ENCODE data around the gene PDE8A. TPM values are rescaled to one million over a fixed set of nuclear protein-coding genes. Genes with fewer than 3 reads are reported as not detected.

PDE8A gene
- polyA plus RNA-seq, 1 experiment = 48.4 TPM

DNA sequence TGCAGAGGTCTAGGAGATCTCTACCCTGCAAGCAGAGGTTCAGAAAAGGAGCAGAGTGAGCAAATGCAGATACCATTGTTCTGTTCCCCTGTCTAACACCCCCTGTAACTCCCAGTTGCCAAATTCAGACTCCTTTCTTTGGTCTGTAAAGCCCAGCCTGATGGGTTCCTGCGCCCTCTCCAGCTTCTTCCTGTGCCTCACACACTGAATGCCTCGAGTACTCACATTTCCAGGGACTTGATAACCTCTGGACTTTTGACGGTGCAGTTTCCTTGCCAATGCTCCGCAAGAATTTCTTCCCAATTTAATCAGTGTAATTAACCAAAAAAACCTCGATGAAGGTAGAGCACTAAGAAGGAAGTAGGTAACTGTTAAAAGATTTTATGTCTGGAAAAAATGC lies 19.3 kb downstream of the PDE8A start:
- Histone ChIP-seq H3K4me3 (ENCODE audit: low read depth, low read length) (no peak overlapping the region), H3K27ac (ENCODE audit: low read depth, low read length) (no peak overlapping the region), H3K27me3 (ENCODE audit: control insufficient read depth, insufficient read depth, low read length) (no peaks in the 10 kb centered on the region), H3K9me3 (ENCODE audit: control insufficient read depth, insufficient read depth, low read length) (no peaks in the 10 kb centered on the region)
- TF ChIP-seq CTCF (IDR thresholded peaks at IDR 0.05; ENCODE audit: low read depth, low read length) = no peak
- DNase-seq (ENCODE audit: low read depth, low spot score) = no peak
- POLR2A ChIA-PET = interaction anchor here (0.6 kb wide), 1 partner anchor 16 kb away, joined by 4 read pairs; no protein-coding TSS in a partner anchor
- CTCF ChIA-PET = no interaction called here

DNA sequence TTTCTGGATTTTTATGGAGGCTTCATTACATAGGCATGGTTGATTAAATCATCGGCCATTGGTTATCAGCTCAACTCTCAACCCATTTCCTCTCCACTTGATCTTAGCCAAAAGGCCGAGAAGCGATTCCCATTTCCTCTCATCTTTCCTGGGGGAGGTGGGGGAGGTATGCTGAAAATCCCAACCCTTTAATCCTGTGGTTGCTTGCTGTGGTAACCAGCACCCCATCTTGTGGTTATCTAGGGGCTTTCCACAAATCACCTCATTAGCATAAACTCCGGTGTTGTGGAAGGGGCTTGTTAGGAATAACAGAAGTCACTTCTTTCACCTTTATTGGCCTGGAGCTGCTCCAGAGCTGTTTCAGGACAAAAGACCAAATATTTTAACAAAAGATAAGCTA lies 20.9 kb downstream of the PDE8A start:
- CTCF ChIA-PET = no interaction called here
- no peak for TF ChIP-seq CTCF (IDR thresholded peaks at IDR 0.05; ENCODE audit: low read depth, low read length)

DNA sequence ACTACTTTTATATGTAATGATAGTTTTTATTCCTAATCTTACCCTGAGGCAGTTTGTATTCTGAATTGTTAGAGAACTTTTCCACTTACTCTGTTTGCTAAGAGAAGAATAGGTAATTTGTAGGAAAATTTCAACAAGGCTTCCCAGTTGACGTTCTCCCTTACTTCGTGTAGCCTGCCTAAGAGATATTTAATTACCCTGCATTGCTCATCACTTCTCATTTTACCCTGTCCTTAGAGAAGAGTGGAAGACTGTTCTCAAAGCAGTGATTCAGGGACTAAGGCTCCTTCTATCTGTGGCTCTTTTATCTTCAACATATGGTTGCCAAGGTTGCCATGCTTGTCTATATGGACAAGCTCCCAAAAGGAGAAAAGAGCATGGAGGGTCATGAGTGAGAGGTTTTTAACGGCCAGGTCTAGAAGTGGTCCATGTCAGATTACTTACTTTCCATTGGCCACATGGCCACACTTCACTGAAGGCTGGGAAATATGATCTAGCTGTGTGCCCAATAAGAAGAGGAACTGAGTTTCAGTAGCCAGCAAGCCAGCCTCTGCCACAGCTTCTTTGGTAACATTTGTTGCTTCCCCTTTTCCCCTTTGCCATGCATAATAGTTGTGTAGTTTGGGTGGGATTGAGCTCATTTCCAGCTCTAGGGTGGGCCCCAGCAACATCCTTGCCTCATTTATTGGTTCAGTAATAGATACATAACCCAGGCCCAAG lies 22.1 kb downstream of the PDE8A start:
- Histone ChIP-seq H3K27ac (ENCODE audit: low read depth, low read length) (no peak overlapping the region), H3K9me3 (ENCODE audit: control insufficient read depth, insufficient read depth, low read length) (no peaks in the 10 kb centered on the region), H3K27me3 (ENCODE audit: control insufficient read depth, insufficient read depth, low read length) (no peaks in the 10 kb centered on the region), H3K4me3 (ENCODE audit: low read depth, low read length) (no peak overlapping the region)
- POLR2A ChIA-PET = interaction anchor here (1.1 kb wide), 1 partner anchor 16 kb away, joined by 3 read pairs; no protein-coding TSS in a partner anchor
- CTCF ChIA-PET = interaction anchor here (1.4 kb wide), 1 partner anchor 76 kb away, joined by 3 read pairs; no protein-coding TSS in a partner anchor
- no peak for TF ChIP-seq CTCF (IDR thresholded peaks at IDR 0.05; ENCODE audit: low read depth, low read length)
- no peak for DNase-seq (ENCODE audit: low read depth, low spot score)

More for the DNA sequence above, 20.9 kb downstream of the PDE8A start:
- DNase-seq (ENCODE audit: low read depth, low spot score) = no peak
- Histone ChIP-seq H3K27ac (ENCODE audit: low read depth, low read length) (no peak overlapping the region), H3K9me3 (ENCODE audit: control insufficient read depth, insufficient read depth, low read length) (no peaks in the 10 kb centered on the region), H3K4me3 (ENCODE audit: low read depth, low read length) (no peak overlapping the region), H3K27me3 (ENCODE audit: control insufficient read depth, insufficient read depth, low read length) (no peaks in the 10 kb centered on the region)
- POLR2A ChIA-PET = interaction anchor here (1.1 kb wide), 1 partner anchor 15 kb away, joined by 3 read pairs; no protein-coding TSS in a partner anchor

DNA sequence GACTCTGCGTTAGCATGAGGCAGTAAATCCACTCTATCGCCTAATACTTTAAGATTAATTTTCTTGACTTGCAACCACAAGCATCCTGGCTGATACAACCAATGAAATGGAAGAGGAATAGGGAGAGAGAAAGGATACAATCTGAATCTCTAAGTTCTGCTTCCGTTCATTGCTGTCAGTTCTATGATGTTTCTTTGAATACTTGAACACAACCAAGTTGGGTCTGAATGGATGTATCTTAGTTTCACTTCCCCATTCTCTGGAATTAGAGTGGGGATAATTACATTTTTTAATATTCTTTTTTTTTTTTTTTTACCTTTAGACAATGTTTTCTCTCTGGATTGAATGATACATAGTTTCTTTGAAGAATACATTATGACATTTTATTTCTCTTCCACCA lies 22.9 kb downstream of the PDE8A start:
- no peaks in the 10 kb centered on the region for H3K27me3 ChIP-seq (ENCODE audit: control insufficient read depth, insufficient read depth, low read length)
- TF ChIP-seq CTCF (IDR thresholded peaks at IDR 0.05; ENCODE audit: low read depth, low read length) = no peak
- no peak overlapping the region for H3K4me3 ChIP-seq (ENCODE audit: low read depth, low read length)
- no peak for DNase-seq (ENCODE audit: low read depth, low spot score)
- no peaks in the 10 kb centered on the region for H3K9me3 ChIP-seq (ENCODE audit: control insufficient read depth, insufficient read depth, low read length)
- POLR2A ChIA-PET = no interaction called here
- no peak overlapping the region for H3K27ac ChIP-seq (ENCODE audit: low read depth, low read length)
- CTCF ChIA-PET = interaction anchor here (0.7 to 1.4 kb wide), 2 partner anchors 8 to 77 kb away, joined by 3 to 4 read pairs; no protein-coding TSS in a partner anchor

GRCh38 chr15:85005319-85005718 lies 23.7 kb downstream of the PDE8A start:
- no peak for DNase-seq (ENCODE audit: low read depth, low spot score)
- ChIA-PET POLR2A (no interaction called here), CTCF (interaction anchor here (0.7 kb wide), 1 partner anchor 9 kb away, joined by 4 read pairs; no protein-coding TSS in a partner anchor)
- no peak overlapping the region for H3K27ac ChIP-seq (ENCODE audit: low read depth, low read length)
- H3K27me3 ChIP-seq (ENCODE audit: control insufficient read depth, insufficient read depth, low read length) = no peaks in the 10 kb centered on the region
- TF ChIP-seq CTCF (IDR thresholded peaks at IDR 0.05; ENCODE audit: low read depth, low read length) = peak; percentile 12; the same call in 1 of the 2 replicates
- no peaks in the 10 kb centered on the region for H3K9me3 ChIP-seq (ENCODE audit: control insufficient read depth, insufficient read depth, low read length)
- no peak overlapping the region for H3K4me3 ChIP-seq (ENCODE audit: low read depth, low read length)
